Kidney epithelial cell (primary cell): ENCODE data around the gene SOX5. TPM values are rescaled to one million over a fixed set of nuclear protein-coding genes. Genes with fewer than 3 reads are reported as not detected.

Experiments
- DNase-seq: peaks from one replicate; pipeline ENCODE4 v3.0.0-alpha.2; 2010; ENCODE audit warnings: low read depth
- H3K27me3 ChIP-seq: 2 replicates; pipeline ENCODE4 v1.6.0; 2011; ENCODE audit warnings: low read length; ENCODE audit not compliant: control insufficient read depth, insufficient read depth
- H3K36me3 ChIP-seq: 2 replicates; pipeline ENCODE4 v1.5.1; 2011; ENCODE audit warnings: low read length; ENCODE audit not compliant: control insufficient read depth, insufficient read depth
- H3K4me3 ChIP-seq: 2 replicates; pipeline ENCODE4 v1.5.1; 2011; ENCODE audit warnings: low read depth, mild to moderate bottlenecking, control low read depth, low read length
- total RNA-seq: library from RNA; depleted of rRNA; stranded (reverse); fragments of >200 nt; gene quantifications from 2 replicates; pipeline ENCODE4 v1.2.3, GENCODE V29; 2015
- TF ChIP-seq, protein P1 (sequence below): IDR thresholded peaks from 2 replicates; pipeline ENCODE4 v1.5.1; 2011; ENCODE audit warnings: mild to moderate bottlenecking, moderate library complexity, low read length, control low read depth, inconsistent platforms; ENCODE audit not compliant: insufficient read depth, poor library complexity, severe bottlenecking

The SOX5 gene
- total RNA-seq, 1 donor from 2014 or later, result 1.0 TPM

DNA sequence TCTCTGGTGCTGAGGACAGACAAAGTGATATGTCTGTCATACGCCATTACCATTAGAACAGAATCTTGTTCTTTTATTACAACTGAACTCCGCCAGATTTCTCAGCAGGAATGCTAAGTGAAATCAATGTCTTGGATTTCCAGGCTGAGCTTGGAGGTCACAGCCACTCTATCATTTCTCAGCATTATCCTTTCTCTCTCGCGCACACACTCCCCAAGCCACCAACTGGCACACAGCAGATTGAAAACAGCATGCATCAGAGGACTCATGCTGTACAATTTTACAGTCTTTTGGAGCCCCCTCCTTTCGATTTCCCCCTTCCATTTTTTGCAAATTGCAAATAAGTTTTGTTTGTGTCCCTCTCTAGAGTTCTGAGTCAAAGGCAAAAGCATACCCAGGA is 348.6 kb downstream of the SOX5 start:
- no peak for DNase-seq
- TF ChIP-seq, protein P1, sequence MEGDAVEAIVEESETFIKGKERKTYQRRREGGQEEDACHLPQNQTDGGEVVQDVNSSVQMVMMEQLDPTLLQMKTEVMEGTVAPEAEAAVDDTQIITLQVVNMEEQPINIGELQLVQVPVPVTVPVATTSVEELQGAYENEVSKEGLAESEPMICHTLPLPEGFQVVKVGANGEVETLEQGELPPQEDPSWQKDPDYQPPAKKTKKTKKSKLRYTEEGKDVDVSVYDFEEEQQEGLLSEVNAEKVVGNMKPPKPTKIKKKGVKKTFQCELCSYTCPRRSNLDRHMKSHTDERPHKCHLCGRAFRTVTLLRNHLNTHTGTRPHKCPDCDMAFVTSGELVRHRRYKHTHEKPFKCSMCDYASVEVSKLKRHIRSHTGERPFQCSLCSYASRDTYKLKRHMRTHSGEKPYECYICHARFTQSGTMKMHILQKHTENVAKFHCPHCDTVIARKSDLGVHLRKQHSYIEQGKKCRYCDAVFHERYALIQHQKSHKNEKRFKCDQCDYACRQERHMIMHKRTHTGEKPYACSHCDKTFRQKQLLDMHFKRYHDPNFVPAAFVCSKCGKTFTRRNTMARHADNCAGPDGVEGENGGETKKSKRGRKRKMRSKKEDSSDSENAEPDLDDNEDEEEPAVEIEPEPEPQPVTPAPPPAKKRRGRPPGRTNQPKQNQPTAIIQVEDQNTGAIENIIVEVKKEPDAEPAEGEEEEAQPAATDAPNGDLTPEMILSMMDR, result no peak
- H3K36me3 ChIP-seq, result no peaks in the 10 kb centered on the region
- H3K27me3 ChIP-seq, result no peaks in the 10 kb centered on the region
- no peak overlapping the region for H3K4me3 ChIP-seq

DNA sequence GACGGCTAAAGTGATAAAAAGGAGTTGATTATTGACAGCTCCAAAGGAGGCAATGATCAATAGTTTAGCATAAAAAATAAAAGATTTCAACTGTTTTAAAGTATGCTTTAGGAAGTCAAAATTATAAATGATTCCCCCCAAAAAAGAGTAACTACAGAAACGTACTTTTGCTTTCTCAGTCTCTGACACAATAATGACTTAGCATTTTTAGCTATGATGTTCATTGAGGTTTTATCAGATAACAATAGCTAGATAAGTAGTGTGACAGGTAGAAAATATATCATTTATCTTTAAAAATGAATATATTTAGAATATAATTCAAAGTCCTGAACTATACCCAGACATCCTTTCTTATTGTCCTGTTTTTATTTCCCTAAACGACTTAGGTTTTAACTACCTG is 352.9 kb downstream of the SOX5 start:
- DNase-seq, result no peak
- H3K4me3 ChIP-seq, result no peak overlapping the region
- TF ChIP-seq, protein P1, result no peak
- no peaks in the 10 kb centered on the region for H3K36me3 ChIP-seq
- no peaks in the 10 kb centered on the region for H3K27me3 ChIP-seq

DNA sequence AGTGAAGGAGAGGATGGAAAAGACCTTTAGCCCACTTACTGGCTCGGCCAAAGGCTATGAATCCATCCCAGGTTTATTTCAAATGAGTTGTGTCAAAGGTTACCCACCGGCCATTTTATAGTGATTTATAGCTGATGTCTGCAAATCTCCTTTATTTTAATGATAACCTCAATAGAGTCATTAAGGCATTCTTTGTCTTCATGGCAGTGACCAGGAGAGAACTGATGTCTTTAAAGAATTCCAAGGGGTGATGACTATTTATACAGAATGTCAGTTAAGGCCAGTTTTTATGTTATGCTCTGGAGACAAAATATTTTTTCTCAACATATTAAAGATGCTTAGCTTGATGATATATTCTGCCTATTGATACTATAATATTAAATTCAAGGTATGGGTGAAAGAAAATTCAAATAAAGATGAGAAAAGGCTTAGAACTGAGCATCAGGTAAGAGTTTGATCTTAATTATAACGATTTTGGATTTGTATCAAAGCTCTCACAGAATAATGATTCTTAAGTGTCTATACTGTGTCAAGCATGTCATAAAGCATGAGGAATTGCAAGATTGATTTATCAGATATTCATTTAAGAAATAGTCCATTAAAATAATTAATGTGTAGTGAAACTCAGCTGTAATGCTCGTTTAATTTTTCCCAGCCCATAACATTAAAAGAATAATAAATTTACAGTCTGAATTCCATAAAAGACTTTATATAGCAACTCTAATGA is 361.5 kb downstream of the SOX5 start:
- H3K36me3 ChIP-seq, result no peaks in the 10 kb centered on the region
- no peak overlapping the region for H3K4me3 ChIP-seq
- TF ChIP-seq, protein P1, result no peak
- DNase-seq, result no peak
- H3K27me3 ChIP-seq, result no peaks in the 10 kb centered on the region

DNA sequence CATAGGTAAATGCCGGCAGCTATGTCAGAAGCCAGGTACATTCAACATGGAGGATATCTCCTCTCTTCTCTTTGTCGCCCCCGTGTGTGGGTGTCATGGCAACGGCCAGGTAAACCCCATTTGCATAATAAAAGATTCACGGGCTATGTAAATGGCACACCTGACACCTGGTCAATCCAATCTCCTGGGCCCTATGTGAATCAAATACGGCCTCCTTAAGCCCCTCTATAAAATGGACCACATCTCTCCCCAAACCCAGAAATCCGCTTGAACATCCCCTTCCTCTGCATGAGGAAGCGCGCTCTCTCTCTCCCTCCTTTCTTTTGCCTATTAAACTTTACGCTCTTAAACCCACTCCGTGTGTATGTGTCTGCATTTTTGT is 363.7 kb downstream of the SOX5 start:
- Histone ChIP-seq H3K4me3 (no peak overlapping the region), H3K27me3 (no peaks in the 10 kb centered on the region), H3K36me3 (no peaks in the 10 kb centered on the region)
- TF ChIP-seq, protein P1, result no peak
- no peak for DNase-seq

DNA sequence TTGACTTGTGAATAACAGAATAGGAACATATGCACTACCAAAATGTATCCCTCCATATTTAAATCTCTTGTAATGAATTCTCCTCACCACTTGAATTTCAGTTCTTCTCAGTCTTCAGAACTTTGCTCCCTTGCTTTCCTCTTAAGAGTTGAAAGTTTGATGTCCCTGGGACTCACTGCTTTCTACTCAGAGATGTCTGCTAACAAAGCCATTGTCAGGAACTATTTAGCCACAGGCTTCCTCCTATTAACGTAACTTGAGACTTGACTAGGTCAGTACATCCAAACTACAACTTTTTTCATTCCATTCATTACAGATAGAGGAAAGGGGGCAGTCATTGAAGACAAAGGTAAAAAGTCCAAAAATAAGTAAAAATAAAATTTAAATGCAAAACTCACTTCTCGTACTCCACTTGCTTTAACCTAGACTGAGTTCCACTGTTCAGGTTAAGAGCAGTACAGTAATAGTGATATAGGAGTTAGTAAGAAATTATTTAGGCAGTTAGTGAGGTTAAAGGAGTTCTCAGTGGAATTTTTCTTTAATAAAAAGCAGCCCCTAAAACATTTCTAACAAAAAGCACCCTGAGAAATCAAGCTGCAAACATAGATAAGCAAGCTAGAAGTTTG is 364.2 kb downstream of the SOX5 start:
- H3K36me3 ChIP-seq, result no peaks in the 10 kb centered on the region
- H3K4me3 ChIP-seq, result no peak overlapping the region
- TF ChIP-seq, protein P1, result no peak
- no peaks in the 10 kb centered on the region for H3K27me3 ChIP-seq
- no peak for DNase-seq
